Measurements from ENCODE around the gene ARMC6. TPM values are rescaled to one million over a fixed set of nuclear protein-coding genes. Genes with fewer than 3 reads are reported as not detected.
A peak's percentile ranks its signal among the peaks of the same experiment; 100 is the strongest.

ARMC6 gene
- total and polyA plus RNA-seq, 2 of the 13 experiments (the other 11 are each of a cell fraction or from before 2014, with no cell fraction given) = 16.2 to 36.8 TPM

GRCh38 chr19:19098703-19099632, 65.6 kb downstream of the ARMC6 start (continued):
- TF ChIP-seq HIC2 (CRISPR knock-in tag; IDR thresholded peaks at IDR 0.05; ENCODE audit: low read depth) = peak; percentile 87
- TF ChIP-seq STAT6 (CRISPR knock-in tag; IDR thresholded peaks at IDR 0.05; ENCODE audit: borderline replicate concordance) = no peak
- TF ChIP-seq CREB3 (CRISPR knock-in tag; IDR thresholded peaks at IDR 0.05) = no peak
- TF ChIP-seq NAIF1 (CRISPR knock-in tag; IDR thresholded peaks at IDR 0.05; ENCODE audit: borderline replicate concordance) = no peak
- TF ChIP-seq ZNF296 (CRISPR knock-in tag; conservative IDR thresholded peaks at IDR 0.05) = no peak
- no peak for TF ChIP-seq KLF9 (CRISPR knock-in tag; IDR thresholded peaks at IDR 0.05; ENCODE audit: low read depth)
- TF ChIP-seq ELF4 (CRISPR knock-in tag; IDR thresholded peaks at IDR 0.05; ENCODE audit: borderline replicate concordance) = no peak
- TF ChIP-seq PTBP1 (IDR thresholded peaks at IDR 0.05; ENCODE audit: low read depth, low read length, poor library complexity, severe bottlenecking) = no peak
- peak; percentile 20; the same call in 1 of the 2 replicates for TF ChIP-seq ZNF121 (CRISPR knock-in tag; IDR thresholded peaks at IDR 0.05)
- no peak for TF ChIP-seq HOXD1 (CRISPR knock-in tag; IDR thresholded peaks at IDR 0.05)
- TF ChIP-seq ZSCAN20 (CRISPR knock-in tag; IDR thresholded peaks at IDR 0.05; ENCODE audit: borderline replicate concordance) = no peak
- TF ChIP-seq ZGPAT (CRISPR knock-in tag; IDR thresholded peaks at IDR 0.05) = no peak; the same call in 1 of the 2 replicates
- no peak for TF ChIP-seq REXO4 (CRISPR knock-in tag; IDR thresholded peaks at IDR 0.05; ENCODE audit: borderline replicate concordance)
- no peak; the same call in 1 of the 2 replicates for TF ChIP-seq SALL1 (CRISPR knock-in tag; IDR thresholded peaks at IDR 0.05)
- TF ChIP-seq MZF1 (CRISPR knock-in tag; IDR thresholded peaks at IDR 0.05; ENCODE audit: borderline replicate concordance) = no peak
- TF ChIP-seq ZNF276 (CRISPR knock-in tag; IDR thresholded peaks at IDR 0.05; ENCODE audit: low read depth) = no peak
- peak; percentile 37; the same call in 1 of the 2 replicates for TF ChIP-seq ELF3 (CRISPR knock-in tag; IDR thresholded peaks at IDR 0.05)

All from HepG2 (cell line).